ENCODE data around the gene SLC44A5. TPM values are rescaled to one million over a fixed set of nuclear protein-coding genes. Genes with fewer than 3 reads are reported as not detected.

The SLC44A5 gene
- total RNA-seq, 1 experiment from 2014 or later = 0.11 TPM

DNA sequence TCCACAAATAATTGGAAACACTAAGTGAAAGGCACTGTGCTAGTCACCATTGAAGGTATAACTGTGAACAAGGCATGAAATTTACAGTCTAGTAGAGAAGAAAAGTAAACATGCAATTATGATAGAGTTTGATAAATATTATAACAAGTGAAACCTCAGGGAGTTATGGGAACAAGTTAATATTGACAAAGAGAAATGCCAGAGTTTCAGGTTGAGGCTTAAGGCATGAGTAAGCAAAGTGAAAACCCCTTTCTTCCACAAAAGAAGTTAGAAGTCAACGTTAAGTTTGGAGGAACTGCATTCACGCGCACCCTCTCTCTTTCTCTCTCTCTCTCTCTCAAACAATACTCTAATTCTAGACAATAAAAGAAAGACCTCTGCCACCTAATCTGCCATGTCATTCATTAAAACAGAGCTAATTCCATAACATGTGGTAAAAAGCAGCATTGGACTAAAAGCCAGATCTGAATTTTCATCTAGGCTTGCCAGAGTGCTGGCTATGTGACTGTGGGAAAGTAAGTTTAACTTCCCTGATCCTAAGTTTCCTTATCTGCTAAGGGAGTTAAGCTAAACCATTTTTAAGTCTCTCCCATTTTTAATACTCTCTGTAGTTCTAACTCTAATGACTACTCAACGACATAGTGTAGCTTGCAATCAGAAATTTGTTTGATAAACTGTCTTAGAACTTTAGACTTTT, 22.0 kb downstream of the SLC44A5 start:
- no peak for DNase-seq (ENCODE audit: low read depth)

GRCh38 chr1:75587692-75588091, 23.2 kb downstream of the SLC44A5 start:
- DNase-seq (ENCODE audit: low read depth) = no peak

DNA sequence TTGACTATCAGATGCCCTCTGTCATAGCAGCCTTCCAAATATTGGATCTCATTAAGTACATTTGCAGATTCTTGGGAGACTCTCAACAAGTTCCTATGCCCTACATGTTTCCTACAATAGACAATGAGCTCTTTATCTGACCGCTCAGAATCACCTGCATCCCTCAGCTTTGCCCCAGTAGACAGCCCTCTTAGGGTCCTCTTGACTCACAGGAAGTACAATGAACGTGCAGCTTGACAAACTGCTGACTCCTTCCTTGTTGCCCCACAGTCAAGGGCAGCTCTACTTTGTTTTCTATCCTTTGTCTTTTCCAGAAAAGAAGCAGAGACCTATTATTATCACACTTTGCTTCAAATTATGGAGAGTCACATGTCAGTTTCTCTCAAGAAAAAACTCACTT, 27.6 kb downstream of the SLC44A5 start:
- no peak for DNase-seq (ENCODE audit: low read depth)

DNA sequence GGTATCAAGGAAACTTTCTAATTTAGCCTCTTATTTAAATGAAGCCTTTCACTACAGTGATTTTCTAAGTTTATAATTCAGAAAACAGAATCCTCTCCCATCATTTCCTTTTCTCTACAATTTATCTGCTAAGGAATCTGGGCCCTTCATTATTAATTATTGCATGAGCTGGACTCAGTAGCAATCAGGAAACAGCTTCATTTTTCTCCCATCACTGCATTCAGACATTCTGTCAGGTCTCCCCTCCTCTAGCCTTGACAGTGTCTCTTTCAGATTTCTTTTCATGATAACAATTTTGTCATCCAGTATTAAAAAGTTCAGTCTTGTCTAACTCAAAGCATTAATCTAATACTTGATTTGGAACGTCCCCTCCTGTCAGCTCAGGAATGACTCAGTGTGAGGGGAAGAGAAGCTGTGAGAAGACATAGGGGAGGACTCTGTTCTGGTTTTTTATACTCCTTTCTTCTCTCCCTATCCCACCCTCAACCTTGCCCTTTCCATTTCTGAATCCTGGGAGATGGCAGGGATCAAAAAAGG, 28.1 kb downstream of the SLC44A5 start:
- DNase-seq (ENCODE audit: low read depth) = no peak

GRCh38 chr1:75579046-75579445, 31.9 kb downstream of the SLC44A5 start:
- no peak for DNase-seq (ENCODE audit: low read depth)

DNA sequence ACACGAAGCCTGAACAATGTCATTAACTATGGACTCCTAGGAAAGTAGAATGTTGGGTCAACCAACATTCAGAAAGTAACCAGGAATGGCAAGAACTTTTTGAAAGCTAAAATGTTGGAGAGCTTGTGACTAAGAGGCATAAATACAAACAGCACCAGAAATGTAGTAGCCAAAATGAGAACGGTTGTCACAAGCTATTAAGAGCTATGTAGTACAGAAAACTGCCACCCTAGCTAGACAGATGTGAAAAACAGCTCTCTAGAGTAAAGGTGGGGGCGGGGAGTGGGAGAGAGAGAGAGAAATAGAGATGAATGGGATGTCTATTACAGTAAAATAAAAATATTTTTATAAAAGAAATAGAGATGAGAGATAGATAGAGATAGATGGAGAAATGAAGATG, 35.1 kb downstream of the SLC44A5 start:
- DNase-seq (ENCODE audit: low read depth) = no peak

DNA sequence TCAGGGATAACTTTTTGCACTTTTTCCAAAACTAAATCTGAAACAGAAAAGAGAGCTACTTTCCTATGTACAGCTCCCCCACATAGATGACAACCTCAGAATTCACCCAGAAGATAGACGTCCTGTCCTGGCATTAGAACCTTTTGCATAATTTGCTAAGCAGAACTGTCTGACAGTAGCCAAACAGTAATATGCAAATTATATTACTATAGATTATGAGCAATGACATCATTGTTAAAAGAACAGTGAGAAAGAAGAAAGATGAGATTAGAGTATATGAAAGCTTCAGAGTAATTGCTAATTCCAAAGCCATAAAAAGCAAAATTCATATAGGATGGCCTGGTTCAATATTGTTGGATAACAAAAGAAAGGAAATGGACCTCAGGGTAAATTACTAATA, 43.7 kb downstream of the SLC44A5 start:
- DNase-seq (ENCODE audit: low read depth) = no peak

GRCh38 chr1:75559800-75560199, 51.1 kb downstream of the SLC44A5 start:
- DNase-seq (ENCODE audit: low read depth) = no peak

- DNase-seq (ENCODE audit: low read depth) = no peak
These were observed 51.8 kb downstream of the SLC44A5 start for GRCh38 chr1:75559136-75559535.

GRCh38 chr1:75554870-75555269, 56.0 kb downstream of the SLC44A5 start:
- DNase-seq (ENCODE audit: low read depth) = no peak

DNA sequence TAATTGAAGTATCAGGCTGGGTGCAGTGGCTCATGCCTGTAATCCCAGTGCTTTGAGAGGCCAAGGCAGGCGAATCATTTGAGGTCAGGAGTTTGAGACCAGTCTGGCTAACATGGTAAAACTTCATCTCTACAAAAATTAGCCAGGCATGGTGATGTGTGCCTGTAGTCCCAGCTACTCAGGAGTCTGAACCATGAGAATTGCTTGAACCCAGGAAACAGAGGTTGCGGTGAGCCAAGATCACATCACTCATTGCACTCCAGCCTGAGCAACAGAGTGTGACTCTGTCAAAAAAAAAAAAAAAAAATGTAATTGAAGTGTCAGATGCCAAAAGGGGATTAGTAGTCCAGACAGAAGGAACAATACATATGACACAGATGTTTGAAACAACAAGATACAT, 56.7 kb downstream of the SLC44A5 start:
- DNase-seq (ENCODE audit: low read depth) = no peak

DNA sequence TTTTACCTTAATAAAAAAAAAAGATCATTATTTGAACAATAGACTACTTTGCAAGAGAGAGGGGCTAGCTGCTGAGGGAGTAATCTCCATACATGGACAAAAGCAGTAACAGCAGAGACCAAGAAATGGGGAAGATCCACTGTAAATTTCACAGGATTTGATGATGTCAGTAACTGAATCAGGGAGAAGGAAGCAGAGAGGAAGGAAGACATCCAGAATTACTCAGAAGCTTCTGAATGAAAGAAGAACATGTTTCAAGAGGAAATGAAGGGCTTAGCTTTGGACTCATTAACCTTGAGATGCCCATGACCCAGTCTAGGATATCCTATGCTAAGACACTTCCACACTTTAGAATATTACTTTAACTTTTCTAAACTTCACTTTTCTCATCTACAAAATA, 60.4 kb downstream of the SLC44A5 start:
- no peak for DNase-seq (ENCODE audit: low read depth)

GRCh38 chr1:75548721-75549480, 62.0 kb downstream of the SLC44A5 start:
- DNase-seq (ENCODE audit: low read depth) = no peak

DNA sequence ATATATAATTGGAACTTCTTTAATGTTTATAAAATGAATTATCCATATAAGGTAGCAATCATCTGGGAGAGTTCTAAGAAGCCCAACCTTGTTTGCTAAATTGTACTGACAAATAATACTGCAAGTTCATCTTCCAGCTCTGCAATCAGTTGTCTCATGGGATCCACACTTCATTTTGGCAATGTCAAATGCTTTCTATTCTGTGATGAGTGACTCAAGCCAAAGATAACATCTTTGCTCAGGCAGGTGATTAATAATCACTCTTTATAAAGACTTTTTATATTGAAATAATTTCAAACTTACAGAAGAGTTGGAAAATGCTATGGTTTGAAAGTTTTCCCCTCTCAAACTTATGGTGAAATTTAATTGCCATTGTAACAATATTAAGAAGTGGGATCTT, 67.2 kb downstream of the SLC44A5 start:
- DNase-seq (ENCODE audit: low read depth) = no peak

DNA sequence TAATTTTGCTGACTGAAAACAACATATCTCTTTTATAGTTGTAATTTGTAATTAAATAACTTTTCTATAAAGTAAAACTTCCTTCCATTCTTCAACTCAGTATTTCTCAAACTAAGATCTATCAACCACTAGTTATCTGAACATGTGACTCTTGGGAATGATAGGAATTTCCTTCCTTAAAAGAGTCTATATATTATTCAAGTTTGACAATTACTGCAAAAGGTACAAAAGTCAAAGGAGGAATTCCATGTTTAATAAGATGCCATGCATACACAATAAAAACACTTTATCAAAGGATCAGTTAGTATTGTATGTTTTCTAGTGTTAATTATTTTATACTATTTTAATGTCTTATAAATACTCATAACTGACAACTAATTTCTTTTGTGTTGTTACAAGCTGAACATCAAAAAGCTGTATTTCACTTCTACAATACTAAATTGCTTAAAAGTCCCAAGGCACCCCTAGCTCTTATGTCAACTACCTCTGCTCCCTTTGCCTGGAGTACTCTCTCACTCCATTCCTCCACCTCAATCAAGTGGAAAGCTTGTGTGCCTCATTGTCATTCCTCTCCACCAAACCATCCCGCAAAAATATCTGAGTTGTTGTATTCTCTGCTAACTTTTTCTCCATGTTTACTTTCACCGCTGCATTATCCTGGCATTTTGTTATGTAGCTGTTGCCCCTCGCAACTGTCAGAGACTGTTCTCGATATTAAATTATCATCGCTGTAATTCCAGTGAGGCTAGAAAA, 67.9 kb downstream of the SLC44A5 start:
- DNase-seq (ENCODE audit: low read depth) = no peak

- DNase-seq (ENCODE audit: low read depth) = no peak
These were observed 71.4 kb downstream of the SLC44A5 start for GRCh38 chr1:75539230-75540116.

DNA sequence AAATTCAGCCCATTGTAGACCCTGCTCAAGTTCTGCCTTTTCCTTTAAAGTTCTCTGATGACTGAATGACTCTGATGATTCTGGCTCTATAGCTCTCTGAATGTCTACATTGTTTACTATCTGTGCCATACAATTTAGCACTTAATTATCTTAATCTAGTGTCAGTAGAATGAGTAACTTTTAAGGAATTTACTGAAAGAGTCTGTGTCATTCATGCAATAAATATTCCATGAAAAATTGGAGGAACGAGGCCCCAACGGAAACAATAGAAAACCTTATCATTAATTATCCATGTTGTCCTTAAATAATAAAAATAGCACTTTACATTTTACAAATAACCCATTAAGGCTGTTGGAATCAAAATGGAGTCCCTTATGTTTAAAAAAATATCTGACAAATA, 77.8 kb downstream of the SLC44A5 start:
- DNase-seq (ENCODE audit: low read depth) = no peak

GRCh38 chr1:75531570-75531969, 79.3 kb downstream of the SLC44A5 start:
- no peak for DNase-seq (ENCODE audit: low read depth)

GRCh38 chr1:75529488-75529887, 81.4 kb downstream of the SLC44A5 start:
- DNase-seq (ENCODE audit: low read depth) = no peak

GRCh38 chr1:75528001-75528400, 82.9 kb downstream of the SLC44A5 start:
- no peak for DNase-seq (ENCODE audit: low read depth)

GRCh38 chr1:75522389-75522788, 88.5 kb downstream of the SLC44A5 start:
- DNase-seq (ENCODE audit: low read depth) = no peak

Measured in LHCN-M2 (cell line).